ENCODE measurements around the gene NHERF1.

DNA sequence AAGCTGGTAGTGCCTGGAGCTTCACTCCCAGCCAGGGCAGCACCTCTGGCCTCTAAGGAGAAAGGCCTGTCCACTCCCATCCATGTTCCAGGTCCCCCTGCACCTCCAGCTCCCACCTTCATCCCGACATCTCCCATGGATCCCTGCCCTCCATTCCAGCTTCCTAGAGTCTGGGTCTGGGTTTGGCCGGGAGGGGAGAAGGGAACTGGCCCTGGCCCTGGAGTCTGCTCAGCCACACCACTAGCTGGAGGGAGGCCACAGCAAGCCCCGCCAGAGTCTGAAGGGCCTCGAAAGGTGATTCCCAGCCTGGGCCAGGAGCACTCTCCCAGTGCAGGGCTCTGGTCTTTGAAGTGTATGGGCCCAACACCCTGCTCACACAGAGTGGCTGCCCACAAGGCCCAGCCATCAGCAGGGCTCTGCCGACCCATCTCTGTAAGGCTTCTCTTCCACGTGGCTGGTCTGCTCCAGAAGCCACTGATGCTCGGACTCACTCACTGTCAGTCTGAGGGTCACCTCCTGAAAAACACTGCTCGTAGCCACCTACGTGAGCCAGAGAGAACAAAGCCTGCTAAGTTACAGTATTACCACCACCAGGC lies 23.0 kb downstream of the NHERF1 start:
- TF ChIP-seq, protein P1, sequence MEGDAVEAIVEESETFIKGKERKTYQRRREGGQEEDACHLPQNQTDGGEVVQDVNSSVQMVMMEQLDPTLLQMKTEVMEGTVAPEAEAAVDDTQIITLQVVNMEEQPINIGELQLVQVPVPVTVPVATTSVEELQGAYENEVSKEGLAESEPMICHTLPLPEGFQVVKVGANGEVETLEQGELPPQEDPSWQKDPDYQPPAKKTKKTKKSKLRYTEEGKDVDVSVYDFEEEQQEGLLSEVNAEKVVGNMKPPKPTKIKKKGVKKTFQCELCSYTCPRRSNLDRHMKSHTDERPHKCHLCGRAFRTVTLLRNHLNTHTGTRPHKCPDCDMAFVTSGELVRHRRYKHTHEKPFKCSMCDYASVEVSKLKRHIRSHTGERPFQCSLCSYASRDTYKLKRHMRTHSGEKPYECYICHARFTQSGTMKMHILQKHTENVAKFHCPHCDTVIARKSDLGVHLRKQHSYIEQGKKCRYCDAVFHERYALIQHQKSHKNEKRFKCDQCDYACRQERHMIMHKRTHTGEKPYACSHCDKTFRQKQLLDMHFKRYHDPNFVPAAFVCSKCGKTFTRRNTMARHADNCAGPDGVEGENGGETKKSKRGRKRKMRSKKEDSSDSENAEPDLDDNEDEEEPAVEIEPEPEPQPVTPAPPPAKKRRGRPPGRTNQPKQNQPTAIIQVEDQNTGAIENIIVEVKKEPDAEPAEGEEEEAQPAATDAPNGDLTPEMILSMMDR (IDR thresholded peaks at IDR 0.05) = no peak
- no peak for TF ChIP-seq POLR2A (IDR thresholded peaks at IDR 0.05)

Data from gastroesophageal sphincter (tissue), 3 donors.